AG10803 (cell line): ENCODE measurements around the gene SDHB.

Source experiments
- DNase-seq: peaks from one replicate; pipeline ENCODE4 v3.0.0; 2010; ENCODE audit warnings: low read depth
- H3K4me3 ChIP-seq: 2 replicates; pipeline ENCODE4 v1.5.1; 2011; ENCODE audit warnings: mild to moderate bottlenecking, low read length, control low read depth
- CTCF ChIP-seq: conservative IDR thresholded peaks from 2 replicates; pipeline ENCODE4 v1.5.1; 2011; ENCODE audit warnings: mild to moderate bottlenecking, low read length, control low read depth, inconsistent platforms

SDHB gene

GRCh38 chr1:17031436-17031835 lies 22.4 kb downstream of the SDHB start:
- H3K4me3 ChIP-seq, result no peak overlapping the region
- TF ChIP-seq CTCF, result no peak
- no peak for DNase-seq

- H3K4me3 ChIP-seq, result no peak overlapping the region
- TF ChIP-seq CTCF, result no peak
- no peak for DNase-seq
Observed at GRCh38 chr1:17030206-17030605, 23.6 kb downstream of the SDHB start.

GRCh38 chr1:17028662-17029188 lies 25.1 kb downstream of the SDHB start:
- peak; percentile 15; the same call in 1 of the 2 replicates for TF ChIP-seq CTCF
- peak; percentile 78 for DNase-seq
- H3K4me3 ChIP-seq, result no peak overlapping the region

GRCh38 chr1:17027900-17028299 lies 25.9 kb downstream of the SDHB start:
- H3K4me3 ChIP-seq, result no peak overlapping the region
- no peak for DNase-seq
- no peak for TF ChIP-seq CTCF

- DNase-seq, result peak; percentile 91
- TF ChIP-seq CTCF, result no peak
- no peak overlapping the region for H3K4me3 ChIP-seq
Observed at GRCh38 chr1:17027403-17027802, 26.4 kb downstream of the SDHB start.

- TF ChIP-seq CTCF, result no peak
- DNase-seq, result no peak
Observed at GRCh38 chr1:17024721-17025120, 29.1 kb downstream of the SDHB start.

GRCh38 chr1:17023573-17023972 lies 30.3 kb downstream of the SDHB start:
- TF ChIP-seq CTCF, result no peak
- no peak for DNase-seq

More at GRCh38 chr1:17024721-17025120, 29.1 kb downstream of the SDHB start:
- H3K4me3 ChIP-seq, result no peak overlapping the region

More at GRCh38 chr1:17023573-17023972, 30.3 kb downstream of the SDHB start:
- H3K4me3 ChIP-seq, result no peak overlapping the region
